Endothelial cell of umbilical vein (primary cell): ENCODE results near the gene RAD51C.

Experiments used
- EZH2 ChIP-seq: IDR thresholded peaks from 2 replicates; pipeline ENCODE4 v1.6.1; 2012; ENCODE audit warnings: borderline replicate concordance, low read depth, mild to moderate bottlenecking, moderate library complexity, low read length, inconsistent platforms; ENCODE audit not compliant: severe bottlenecking
- POLR2AphosphoS5 ChIP-seq: IDR thresholded peaks from 2 replicates; pipeline ENCODE4 v1.6.1; 2012; ENCODE audit warnings: low read depth, mild to moderate bottlenecking, control low read depth, low read length, moderate library complexity; ENCODE audit not compliant: insufficient read depth
- TF ChIP-seq, protein P1 (sequence below), 2 donors: IDR thresholded peaks; 1 replicate in 1 of 2; 2 replicates in 1 of 2; pipeline ENCODE4 v1.5.1; 2011; ENCODE audit warnings: low read length in 2 of 2, mild to moderate bottlenecking in 2 of 2, moderate library complexity in 2 of 2, control low read depth in 1 of 2, inconsistent platforms in 1 of 2, low read depth in 1 of 2; ENCODE audit not compliant: insufficient read depth in 1 of 2; ENCODE audit errors: extremely low read depth in 1 of 2

DNA sequence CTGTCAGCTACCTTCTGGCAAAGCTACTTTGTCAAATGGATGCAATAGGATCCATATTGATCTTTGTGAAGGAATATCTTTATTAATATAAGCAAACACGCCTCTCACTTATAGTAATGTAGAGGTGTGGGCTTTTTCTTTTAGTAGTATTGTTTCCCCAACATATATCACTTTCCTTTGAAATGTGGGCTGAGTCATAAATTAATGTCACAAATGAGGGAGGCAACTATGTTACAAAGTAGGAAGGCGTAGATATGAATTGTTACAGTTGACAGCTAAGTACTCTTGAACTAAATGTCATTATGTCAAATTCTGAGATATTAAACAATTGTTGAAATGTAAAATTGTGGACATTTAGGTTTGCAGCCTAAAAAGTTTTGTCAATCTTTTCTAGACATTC is 60.6 kb downstream of the RAD51C start:
- TF ChIP-seq, protein P1, sequence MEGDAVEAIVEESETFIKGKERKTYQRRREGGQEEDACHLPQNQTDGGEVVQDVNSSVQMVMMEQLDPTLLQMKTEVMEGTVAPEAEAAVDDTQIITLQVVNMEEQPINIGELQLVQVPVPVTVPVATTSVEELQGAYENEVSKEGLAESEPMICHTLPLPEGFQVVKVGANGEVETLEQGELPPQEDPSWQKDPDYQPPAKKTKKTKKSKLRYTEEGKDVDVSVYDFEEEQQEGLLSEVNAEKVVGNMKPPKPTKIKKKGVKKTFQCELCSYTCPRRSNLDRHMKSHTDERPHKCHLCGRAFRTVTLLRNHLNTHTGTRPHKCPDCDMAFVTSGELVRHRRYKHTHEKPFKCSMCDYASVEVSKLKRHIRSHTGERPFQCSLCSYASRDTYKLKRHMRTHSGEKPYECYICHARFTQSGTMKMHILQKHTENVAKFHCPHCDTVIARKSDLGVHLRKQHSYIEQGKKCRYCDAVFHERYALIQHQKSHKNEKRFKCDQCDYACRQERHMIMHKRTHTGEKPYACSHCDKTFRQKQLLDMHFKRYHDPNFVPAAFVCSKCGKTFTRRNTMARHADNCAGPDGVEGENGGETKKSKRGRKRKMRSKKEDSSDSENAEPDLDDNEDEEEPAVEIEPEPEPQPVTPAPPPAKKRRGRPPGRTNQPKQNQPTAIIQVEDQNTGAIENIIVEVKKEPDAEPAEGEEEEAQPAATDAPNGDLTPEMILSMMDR (IDR thresholded peaks at IDR 0.05; ENCODE audit: extremely low read depth in 1 of 2, insufficient read depth in 1 of 2, low read depth in 1 of 2, low read length in 2 of 2): no peak
- no peak for TF ChIP-seq POLR2AphosphoS5
- no peak for TF ChIP-seq EZH2
